Left renal pelvis (tissue), 4 donors: ENCODE results near the gene DLGAP1. TPM values are rescaled to one million over a fixed set of nuclear protein-coding genes. Genes with fewer than 3 reads are reported as not detected.

ENCODE experiments used
- DNase-seq, 4 donors: peaks; one replicate each; pipeline ENCODE4 v3.0.0-alpha.2; 2013; ENCODE audit warnings: low read depth in 4 of 4, low spot score in 3 of 4
- polyA plus RNA-seq, 4 donors: library from polyadenylated mRNA; unstranded; fragments of 120-200 nt; gene quantifications; one replicate each; pipeline ENCODE4 v1.2.1, GENCODE V29; 2013; ENCODE audit not compliant: insufficient read length in 4 of 4

Gene DLGAP1
- polyA plus RNA-seq, 4 donors: 4.1 to 6.8 (median 4.5) TPM

DNA sequence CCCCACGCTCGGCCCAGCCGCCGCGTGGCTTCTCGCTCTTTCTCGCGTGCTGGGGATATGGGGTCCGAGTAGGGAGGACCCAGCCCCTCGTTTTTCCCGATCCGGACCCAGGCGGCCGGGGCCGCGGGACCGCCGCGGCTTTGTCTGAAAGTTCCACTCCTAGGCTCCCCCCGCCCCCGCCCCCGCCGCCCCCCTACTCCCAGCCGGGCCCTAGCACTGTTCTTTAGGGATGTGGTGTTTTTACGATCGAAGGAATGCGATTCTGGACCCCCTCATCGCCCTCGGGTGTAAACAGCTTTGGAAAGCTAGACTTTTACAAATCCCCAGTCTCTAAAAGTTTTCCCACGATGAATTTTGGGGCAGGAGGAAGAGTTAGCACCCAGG lies 1004.3 kb downstream of the DLGAP1 start:
- no peak for DNase-seq

GRCh38 chr18:3450012-3450798 lies 1004.9 kb downstream of the DLGAP1 start, which contains the start of gene TGIF1:
TGIF1 (plus strand) TSS chr18:3450172; CDS start chr18:3450490, 318 bp downstream.
- DNase-seq: no peak

- no peak for DNase-seq
Observed at GRCh38 chr18:3449512-3450011, 1005.5 kb downstream of the DLGAP1 start.

GRCh38 chr18:3448838-3449511 lies 1006.1 kb downstream of the DLGAP1 start:
- no peak for DNase-seq

DNA sequence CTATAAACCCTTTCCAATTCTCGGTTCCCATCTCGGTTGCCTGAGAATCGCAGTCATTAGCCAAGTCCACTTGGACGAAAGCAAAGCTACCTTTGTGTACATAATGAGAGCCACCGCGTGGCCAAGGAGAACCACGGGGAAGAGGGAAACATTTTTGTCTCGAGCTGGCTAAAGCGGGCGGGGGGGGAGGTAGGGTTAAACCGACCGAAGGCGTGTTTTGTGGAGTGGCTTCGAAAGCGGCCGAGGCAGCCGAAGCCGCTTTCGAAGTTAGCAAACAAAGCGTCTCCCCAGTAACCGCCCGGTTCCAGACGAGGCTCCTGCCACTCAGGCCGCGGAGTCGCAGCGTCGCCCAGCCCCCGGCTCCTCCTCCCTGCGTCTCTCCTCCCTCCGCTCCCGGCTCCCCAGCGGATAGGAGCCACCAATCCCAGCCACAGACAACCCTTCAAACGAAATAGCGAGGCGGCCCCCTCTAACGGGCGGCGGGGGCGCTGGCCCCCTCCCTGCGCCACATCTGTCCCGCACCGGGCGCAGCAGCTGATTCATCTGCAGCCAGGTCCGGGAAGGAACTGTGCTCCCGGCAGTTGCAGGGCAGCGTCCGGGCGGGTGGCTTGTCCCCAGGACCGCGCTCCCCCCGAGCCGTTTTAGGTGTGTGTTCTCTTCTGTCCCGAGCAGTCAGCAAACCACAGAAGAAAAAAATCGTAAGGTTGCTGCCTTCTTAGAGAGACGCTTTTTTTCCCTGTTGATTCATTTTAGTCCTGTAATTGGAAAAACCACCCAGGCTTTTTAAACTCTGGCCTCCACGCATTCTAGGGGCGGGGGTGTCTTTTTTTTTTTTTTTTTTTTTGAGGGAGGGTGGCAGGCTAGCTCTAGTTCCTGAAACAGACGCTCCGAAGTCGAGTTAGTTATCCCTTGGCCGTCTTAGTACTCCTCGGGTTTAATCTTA lies 1006.9 kb downstream of the DLGAP1 start:
- peak; percentile 86 to 94 (median 90) for DNase-seq

- peak in 1 of 4 donors; percentile 75 for DNase-seq
Observed at GRCh38 chr18:3447068-3447894, 1007.8 kb downstream of the DLGAP1 start.
